LNCAP (cell line): ENCODE measurements around the gene TAS2R41.

Experiments used
- CTCF ChIP-seq: fragments of 450-650 bp; IDR thresholded peaks from 2 replicates; pipeline ENCODE4 v1.5.1; 2017; ENCODE audit warnings: mild to moderate bottlenecking

Gene TAS2R41

DNA sequence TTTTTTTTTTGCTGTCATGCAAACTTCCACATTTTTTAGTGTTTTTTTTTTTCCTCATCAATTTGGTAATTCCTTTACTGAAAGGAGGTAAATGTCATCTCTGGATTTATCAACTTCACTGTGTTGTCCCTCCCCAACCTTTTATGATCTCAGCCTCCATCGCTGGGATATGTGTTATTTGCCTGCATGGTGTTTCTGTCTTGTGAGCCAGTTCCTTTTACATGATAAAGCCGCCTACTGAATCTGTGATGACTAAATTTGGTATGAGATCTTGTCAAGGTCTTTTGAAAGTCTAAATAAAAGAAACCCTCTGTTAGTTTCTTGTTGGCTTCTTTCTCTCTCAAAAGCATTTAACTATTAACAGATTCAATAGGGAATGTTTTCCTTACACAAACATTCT is 39.3 kb downstream of the TAS2R41 start:
- no peak for TF ChIP-seq CTCF

- TF ChIP-seq CTCF = no peak
These were observed 40.8 kb downstream of the TAS2R41 start for GRCh38 chr7:143518521-143518920.

DNA sequence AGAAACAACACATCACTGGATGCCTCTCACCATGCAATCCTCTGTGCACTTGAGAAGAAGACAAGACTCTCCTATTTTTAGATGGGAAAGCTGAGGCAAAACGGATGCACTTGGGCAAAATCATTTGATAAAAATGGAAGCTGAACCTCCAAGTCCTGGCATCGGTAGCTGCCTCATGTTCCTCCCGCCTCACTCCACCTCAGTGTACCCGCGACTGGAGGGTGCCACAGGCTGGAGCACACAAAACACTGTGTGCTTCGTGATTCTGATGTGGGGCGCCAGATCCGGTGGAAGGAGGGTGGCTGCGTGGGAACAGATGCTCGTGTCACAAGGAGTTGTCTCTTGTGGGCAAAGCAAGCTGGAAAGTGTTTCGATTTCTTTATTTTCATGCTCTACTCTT is 41.3 kb downstream of the TAS2R41 start:
- no peak for TF ChIP-seq CTCF

DNA sequence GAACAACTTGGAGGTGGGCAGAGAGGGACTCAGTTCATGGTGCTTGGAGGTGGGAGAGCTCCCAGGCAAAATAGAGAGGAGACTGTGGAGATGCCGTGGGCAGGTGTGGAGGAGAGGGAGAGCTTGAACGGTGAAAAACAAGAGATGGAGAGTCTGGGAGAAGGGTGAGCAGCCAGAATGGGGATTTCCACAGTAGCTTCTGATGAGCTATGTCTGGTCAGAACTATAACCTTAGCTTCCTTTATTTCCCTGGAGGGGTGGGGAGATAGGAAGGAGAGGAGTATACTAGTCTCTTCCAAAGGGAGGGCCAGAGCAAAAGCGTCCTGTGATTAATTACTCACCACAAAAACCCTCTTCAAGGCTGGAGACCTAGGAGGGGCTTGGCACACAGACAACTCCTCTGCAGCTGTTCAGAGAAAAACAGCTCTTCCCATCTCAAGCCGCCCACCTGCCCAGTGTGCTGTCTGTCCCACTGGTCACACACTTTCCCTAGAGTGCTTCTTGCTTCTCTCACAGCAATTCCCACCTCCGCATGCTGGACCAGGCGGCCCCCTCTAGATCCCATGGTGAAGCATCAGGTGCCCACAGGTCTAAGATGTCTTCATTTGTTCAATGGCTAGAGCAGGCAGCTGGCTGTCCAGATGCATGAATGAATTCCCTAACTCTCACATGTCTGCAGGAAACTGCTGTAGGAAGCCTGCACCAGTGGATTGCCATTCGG is 41.9 kb downstream of the TAS2R41 start:
- no peak for TF ChIP-seq CTCF
